Measurements from ENCODE around the gene CENPS.
"Not testable (repeated sequence)": the region's sequence is repeated elsewhere in the genome, so short reads cannot be mapped to it uniquely, and the experiment has no call there.

Gene CENPS

DNA sequence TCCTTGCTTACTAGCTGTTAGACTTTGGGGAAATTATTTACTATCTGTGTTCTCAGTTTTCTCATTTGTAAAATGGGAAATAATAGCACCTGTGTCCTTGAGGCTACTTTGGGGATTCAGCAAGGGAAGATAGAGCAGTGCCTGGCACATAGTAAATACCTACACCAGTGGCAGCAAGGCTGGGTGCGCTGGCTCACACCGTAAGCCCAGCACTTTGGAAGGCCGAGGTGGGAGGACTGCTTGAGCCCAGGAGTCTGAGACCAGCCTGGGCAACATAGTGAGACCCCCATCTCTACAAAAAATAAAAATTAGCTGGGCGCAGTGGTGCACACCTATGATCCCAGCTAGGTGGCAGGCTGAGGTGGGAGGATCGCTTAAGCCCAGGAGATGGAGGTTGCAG lies 8.6 kb upstream of the CENPS start:
- no peak for DNase-seq

DNA sequence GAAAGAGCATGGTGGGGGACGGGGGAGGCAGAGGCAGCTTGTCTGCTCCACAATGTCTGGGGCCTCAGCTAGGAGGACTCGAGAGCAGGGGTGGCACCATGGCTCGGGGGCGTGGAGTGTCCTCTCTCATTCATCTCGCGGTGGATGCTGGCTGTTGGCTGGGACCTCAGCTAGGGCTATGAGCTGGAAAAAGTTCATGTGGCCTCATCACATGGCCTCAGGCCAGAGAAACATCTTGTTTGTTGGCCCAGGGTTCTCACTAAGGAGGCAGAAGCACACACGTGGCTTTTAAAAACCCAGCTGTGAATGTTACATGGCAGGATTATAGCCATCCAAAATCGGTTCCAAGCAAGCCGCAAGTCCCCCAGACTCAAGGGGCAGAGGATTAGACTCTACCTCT lies 6.2 kb upstream of the CENPS start:
- DNase-seq, result no peak

DNA sequence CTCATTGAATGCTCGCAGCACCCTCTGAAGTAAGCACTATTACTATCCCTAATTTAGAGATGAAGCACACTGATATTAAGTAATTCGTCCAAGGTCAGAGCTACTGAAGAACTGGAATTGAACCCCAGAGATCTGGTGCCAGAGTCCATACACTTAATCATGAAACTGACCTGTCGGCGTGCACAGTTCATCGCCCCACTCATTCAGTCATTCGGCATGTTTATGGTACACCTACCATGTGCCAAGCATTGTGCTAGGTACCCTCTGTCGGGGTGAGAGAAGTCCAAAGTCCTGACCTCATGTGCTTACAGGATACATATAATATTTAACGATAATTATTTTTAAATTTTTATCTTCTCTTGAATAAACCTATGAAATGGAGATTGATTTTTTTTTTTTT lies 5.6 kb upstream of the CENPS start:
- DNase-seq, result no peak

DNA sequence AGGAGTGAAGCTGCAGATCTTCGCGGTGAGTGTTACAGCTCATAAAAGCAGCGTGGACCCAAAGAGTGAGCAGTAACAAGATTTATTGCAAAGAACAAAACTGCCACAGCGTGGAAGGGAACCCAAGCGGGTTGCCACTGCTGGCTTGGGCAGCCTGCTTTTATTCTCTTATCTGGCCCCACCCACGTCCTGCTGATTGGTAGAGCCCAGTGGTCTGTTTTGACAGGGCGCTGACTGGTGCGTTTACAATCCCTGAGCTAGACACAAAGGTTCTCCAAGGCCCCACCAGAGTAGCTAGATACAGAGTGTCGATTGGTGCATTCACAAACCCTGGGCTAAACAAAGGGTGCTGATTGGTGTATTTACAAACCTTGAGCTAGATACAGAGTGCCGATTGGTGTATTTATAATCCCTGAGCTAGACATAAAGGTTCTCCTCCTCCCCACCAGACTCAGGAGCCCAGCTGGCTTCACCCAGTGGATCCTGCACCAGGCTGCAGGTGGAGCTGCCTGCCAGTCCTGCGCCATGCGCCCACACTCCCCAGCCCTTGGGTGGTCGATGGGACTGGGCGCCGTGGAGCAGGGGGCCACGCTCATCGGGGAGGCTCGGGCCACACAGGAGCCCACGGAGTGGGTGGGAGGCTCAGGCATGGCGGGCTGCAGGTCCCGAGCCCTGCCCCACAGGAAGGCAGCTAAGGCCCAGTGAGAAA lies 4.3 kb upstream of the CENPS start:
- not testable (repeated sequence) for DNase-seq

DNA sequence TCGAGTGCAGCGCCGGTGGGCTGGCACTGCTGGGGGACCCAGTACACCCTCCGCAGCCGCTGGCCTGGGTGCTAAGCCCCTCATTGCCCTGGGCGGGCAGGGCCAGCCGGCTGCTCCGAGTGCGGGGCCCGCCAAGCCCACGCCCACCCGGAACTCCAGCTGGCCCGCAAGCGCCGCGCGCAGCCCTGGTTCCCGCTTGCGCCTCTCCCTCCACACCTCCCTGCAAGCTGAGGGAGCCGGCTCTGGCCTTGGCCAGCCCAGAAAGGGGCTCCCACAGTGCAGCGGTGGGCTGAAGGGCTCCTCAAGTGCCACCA lies 3.7 kb upstream of the CENPS start:
- not testable (repeated sequence) for DNase-seq

DNA sequence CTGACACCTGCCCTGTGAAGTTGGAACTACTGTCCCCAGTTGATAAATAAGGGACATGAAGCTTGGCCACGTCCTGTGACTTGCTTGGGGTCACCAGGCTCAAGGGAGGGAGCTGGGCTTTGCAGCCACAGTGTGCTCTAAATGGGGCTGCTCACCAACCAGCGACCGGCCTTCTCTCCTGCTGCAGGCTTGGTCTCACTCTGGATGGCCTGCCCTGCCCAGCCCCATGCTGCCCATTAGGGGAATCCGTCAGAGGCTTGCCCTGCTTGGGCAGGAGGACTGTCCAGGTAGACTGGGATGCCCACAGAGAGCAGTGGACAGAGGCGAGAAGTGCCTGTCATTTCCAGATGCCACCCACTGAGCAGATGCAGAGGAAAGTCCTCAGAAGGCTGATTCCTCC lies 1.2 kb upstream of the CENPS start:
- no peak for DNase-seq

DNA sequence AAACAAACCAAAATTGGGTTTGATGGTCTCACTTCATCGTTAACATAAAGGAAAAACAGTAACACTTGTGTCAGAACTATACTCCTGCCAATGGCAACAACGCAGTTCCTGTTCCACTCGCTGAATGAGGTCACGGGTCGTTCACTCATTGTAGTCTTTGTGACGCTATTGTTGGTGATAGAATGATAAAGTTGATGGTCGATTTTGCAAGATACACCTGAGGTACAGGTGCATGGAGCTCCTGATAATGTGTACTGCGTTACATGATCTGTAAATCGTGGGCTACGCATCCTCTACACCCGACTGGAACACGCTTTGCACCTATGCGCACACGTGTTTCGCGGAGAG lies 391 bp upstream of the CENPS start:
- no peak for DNase-seq

DNA sequence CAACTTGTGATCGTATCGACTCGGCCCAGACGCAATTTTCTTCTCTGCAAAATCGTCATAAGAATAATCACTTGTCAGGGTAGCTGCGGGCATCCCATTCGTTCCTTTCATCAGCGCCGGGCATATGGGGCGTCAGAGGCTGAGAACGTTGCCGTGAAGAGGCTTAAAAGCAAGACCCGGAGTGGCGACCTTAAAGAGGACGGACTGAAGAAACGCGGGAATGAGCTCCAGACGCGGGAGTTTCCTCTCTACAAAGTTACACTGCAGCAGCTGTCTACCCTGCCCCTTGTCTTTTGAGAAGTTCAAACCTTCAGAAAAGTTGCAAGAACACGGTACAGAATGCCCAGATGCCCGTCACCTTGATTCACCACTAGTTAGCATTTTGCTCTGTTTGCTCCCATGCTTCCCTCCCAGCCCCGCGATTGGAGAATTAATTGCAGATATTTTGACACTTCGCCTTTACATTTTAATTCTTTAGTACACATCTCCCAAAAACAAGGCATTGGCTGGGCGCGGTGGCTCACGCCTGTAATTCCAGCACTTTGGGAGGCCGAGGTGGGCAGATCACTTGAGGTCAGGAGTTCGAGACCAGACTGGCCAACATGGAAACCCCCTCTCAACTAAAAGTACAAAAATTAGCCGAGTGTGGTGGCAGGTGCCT lies 967 bp downstream of the CENPS start:
- DNase-seq, result no peak

DNA sequence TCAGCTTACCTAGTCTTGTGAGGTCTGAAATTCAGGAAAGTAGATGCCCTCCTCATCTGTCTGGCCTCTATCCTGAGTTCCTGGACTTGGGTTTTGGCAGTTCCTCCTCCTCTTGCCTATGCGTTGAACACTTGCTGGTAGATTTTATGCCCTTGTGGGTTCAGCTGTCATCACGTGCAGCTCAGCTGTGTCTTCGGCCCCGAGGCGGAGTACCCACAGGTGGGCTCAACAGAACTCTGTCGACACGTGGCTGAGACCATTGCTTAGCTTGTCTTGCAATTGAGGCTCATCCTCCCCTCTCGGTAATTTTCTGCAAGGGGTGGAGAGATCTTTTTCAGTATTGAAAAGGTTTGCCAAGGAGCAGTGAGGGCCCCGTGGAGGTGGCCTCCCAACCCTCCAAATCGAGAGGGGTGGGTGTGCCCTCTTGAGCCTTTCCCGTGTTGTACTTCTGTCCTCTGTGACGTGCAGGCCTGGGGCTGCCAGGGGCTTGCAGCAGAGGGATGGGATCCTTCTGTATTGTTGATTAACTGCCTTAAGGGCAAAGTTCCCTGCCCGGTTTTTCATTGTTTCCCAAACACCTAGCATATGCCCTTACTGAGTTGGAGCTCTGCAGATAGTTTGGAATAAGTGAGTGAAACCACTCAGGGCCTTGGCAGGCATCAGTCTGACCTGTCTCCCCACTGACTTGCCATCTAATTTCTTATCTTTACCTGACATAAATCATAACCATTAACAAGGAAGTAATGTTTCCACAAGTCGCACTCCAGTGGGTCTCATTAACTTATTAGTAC lies 2.9 kb downstream of the CENPS start:
- DNase-seq, result no peak

DNA sequence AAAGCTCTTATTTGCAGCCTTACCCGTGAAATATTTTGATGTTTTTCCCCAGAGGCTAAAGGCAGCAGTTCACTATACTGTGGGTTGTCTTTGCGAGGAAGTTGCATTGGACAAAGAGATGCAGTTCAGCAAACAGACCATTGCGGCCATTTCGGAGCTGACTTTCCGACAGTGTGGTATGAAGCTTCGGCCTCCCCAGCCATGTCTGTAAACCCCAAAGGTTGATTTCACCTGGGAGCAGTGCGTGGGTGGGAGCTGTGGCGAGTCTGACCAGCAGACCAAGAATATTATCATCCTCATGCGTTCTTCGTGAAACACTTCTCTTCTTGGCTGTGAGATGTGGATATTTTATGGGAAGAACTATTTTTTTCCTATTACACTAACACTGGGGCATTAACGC lies 3.6 kb downstream of the CENPS start:
- no peak for DNase-seq

DNA sequence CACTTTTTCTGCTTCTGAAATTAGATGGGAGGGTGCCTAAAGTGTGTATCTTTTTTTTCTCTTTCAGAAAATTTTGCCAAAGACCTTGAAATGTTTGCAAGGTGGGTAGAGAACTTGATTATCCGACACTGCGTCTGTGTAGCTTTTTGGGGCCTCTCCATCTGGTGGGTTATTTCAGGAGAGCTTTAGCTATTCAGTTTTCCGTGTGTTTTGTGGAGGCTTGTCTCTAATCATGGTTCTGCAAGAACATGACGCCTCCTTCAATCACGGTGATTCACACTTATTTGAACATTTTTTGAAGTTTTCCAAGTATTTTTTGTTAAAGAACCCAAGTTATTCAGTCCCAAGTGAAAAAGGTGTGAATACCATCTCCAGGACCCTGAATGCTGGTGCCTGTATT lies 4.4 kb downstream of the CENPS start:
- DNase-seq, result no peak

DNA sequence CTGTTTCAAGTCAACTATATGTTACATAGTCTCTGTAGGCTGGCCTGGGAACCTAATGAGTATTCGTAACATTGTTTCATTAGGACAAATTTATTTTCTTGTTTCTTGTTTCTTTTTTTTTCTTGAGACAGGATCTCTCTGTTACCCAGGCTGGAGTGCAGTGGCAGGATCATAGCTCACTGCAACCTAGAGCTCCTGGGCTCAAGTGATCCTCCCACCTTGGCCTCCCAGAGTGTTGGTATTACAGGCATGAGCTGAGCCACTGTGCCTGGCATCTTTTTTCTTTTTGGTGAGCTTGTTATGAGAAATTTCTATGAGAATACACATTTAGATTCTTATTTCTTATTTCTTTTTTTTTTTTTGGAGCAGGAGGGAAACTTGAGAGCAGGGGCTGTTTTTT lies 6.8 kb downstream of the CENPS start:
- no peak for DNase-seq

DNA sequence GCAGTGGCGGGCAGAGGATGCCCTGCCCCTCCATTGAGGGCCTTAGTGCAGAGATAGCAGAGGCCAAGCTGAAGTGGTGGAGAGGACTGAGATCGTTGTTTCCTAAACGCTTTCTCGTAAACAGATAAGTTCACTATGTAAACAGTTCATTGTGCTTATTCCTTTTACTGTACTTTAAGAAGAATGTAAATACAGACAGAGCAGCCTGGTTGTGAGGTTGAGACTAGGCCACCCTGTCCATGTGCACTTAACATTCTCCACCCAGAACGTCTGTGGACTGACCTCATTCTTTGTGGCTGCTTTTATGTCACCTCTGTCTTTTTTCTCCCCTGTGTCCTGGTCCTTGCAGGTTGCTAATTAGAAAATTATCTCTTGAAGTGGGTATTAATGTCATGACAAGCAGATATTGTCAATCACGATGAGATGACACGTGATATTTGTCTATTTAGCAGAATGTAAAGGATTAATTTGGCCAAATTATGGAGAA lies 8.5 kb downstream of the CENPS start:
- DNase-seq, result no peak

DNA sequence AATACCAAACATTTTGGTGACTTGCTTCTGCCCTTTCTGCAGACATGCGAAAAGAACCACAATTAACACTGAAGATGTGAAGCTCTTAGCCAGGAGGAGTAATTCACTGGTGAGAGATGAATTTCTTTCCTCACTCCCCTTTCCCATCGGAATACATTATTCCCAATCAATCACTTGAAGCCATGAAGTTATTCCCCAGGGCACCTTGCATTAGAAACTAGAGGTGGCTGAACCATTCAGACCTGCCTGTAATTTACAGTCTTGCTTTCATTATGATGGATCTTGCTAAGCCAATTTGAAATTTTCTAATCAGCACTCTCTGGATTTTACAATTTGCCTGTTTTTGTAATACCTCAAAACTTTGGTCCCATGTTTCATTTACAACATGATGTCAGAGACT lies 10.1 kb downstream of the CENPS start:
- DNase-seq, result no peak

DNA sequence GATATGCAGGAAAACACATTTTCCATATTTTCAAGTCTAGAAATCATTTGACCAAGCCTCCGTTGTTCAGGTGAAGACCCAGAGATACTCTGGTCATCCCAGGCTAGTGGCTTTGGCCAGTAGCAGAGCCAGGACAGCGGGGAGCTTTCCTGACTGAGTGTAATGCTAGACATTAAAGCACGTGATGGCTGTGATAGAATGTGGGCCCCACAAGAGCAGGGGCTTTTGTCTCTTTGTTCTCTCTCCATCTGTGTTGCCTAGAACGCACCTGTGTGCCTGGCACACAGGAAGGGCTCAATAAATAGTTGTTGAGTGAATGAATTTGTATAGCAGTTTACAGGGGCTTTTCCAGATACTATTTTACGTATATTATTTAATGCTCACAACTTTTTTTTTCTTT lies 10.6 kb downstream of the CENPS start:
- DNase-seq, result no peak

DNA sequence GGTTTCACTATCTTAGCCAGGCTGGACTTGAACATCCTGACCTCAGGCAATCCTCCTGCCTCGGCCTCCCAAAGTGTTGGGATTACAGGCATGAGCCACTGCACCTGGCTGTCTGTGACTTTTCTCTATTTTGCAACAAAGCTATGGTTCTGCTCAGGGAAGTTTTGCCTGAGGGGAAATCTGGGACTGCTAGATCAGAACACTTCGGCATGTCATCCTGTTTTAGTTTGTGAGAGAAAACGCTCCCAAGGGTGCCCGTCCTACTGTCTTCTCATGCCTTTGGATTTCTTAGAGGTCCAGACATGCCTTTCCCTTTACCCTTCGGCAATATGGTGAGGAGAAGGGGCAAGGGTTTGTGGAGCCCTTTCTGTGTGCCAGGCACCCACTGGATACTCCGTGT lies 14.0 kb downstream of the CENPS start:
- DNase-seq, result no peak

DNA sequence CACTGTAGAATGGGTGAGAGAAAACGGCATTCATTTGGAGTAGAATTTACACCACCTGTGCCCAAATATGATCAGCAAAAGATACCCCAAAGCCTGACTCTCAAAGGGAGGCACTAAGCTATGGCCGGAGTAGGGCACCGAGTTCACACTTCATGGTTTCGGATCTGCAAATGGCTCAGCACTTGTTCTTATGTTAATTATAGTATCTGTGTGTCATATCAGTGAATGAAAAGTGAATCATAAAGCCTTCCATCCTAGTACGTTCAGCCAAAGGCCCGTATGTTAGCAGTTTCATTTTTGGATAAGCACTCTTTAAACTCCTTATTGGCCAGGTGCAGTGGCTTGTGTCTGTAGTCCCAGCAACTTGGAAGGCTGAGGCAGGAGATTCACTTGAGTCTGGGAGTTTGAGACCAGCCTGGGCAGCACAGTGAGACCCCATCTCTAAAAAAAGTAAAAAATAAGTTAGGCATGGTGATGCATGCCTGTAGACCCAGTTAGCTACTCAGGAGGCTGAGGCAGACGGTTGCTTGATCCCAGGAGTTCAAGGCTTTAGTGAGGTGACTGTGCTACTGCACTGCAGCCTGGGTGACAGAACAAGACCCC lies 14.7 kb downstream of the CENPS start:
- no peak for DNase-seq

DNA sequence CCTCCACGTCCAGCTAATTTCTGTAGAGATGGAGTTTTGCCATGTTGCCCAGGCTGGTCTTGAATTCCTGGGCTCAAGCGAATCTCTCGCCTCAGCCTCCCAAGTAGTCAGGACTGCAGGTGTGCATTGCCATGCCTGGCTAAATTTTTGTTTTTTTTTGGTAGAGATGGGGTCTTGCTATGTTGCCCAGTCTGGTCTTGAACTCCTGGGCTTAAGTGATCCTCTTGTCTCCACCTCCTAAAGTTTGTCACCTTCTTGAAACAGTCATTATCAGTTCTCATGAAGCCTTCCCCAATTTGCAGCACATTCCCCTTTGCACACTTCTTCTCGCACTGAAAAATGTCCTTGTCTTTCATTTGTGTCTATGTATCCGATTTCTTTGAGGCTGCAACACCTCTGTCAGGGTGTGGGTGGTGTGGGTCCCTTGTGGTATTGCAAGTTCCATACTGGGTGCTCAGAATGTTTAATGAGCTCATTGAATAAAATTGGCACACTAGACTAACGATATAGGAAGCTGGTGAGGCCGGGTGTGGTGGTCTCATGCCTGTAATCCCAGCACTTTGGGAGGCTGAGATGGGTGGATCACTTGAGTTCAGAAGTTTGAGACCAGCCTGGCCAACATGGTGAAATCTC lies 16.7 kb downstream of the CENPS start:
- no peak for DNase-seq

DNA sequence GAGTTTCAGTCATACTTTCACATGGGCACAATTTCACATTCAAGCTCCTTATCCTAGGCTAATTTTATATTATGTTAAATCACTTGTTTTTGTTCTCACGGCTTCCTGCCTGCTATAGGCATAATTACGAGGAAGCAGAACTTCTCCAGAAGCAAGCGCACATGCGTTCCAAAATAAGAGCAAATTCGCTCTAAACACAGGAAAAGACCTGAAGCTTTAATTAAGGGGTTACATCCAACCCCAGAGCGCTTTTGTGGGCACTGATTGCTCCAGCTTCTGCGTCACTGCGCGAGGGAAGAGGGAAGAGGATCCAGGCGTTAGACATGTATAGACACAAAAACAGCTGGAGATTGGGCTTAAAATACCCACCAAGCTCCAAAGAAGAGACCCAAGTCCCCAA lies 19.5 kb downstream of the CENPS start, which contains the start of gene CORT:
Gene CORT, plus strand, starts transcription at position 281 of the 400 bp plus-strand sequence. CDS start 193 bp downstream, outside the sequence.
- DNase-seq, result no peak

DNA sequence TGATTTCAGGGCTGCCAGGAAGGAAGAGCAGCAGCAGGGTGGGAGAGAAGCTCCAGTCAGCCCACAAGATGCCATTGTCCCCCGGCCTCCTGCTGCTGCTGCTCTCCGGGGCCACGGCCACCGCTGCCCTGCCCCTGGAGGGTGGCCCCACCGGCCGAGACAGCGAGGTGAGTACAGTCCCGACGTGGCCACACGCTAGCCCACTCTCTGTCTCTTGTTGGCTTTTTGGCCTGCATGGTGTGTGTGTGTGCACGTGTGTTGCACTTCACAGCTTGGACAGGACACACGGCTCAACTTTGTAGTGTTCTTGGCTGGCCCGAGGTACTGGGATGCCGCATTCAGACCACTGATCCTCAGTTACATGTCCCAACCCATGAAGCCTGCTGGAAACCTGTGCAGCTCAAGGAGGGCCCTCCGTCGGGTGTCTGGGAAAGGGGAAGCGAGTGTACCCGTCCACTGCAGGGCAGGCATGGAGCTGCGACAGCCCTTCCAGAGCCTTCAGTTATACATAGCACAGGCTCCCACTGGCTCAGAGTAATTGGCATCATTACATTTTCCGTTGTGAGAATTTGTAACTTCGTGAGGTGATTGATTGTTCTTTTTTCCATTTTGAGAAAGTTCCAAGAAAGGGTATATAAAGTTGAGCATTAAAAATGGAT lies 20.1 kb downstream of the CENPS start:
- no peak for DNase-seq

DNA sequence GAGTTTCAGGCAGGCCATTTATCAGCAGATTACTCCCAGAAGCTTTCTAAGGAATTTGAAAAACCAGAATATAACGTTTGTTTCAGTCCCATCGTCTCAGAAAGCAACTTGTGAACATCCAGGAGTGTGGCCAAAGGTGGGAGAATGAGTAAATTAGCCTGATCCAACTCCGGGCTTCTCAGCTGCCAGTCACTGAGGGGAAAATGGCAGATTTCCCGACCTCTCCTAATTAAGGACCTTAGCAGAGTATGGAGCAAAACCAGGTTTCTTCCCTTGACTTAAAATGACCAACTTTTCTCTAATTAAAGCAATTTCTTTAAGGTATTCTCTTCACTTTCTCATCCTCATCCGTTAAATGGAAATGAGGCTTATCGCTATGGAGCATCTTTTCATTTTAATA lies 20.6 kb downstream of the CENPS start:
- no peak for DNase-seq

DNA sequence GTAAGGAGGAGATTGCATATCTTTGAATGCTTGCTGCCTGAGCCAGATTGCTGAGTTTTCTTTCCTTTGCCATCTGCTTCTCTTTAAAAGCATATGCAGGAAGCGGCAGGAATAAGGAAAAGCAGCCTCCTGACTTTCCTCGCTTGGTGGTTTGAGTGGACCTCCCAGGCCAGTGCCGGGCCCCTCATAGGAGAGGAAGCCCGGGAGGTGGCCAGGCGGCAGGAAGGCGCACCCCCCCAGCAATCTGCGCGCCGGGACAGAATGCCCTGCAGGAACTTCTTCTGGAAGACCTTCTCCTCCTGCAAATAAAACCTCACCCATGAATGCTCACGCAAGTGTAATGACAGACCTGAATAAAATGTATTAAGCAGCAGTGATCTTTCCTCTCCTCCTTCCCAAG lies 21.1 kb downstream of the CENPS start:
- DNase-seq, result no peak

DNA sequence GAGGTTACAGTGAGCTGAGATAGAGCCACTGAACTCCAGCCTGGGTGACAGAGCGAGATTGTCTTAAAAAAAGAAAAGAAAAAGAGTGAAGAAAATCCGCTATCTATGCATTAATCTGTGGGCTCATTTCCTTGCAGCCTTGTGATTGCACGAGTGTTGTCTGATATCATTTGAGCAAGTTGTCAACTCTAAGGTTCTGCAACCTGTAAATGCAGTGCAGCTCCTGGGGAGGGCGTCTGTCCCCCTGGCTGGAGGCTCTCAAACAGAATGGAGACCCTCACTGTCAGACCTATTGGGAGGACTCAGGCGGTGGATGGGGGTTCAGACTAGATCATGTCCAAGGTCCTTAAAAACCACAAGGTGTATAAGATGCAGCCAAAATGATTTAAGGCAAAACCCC lies 25.8 kb downstream of the CENPS start:
- no peak for DNase-seq

All from effector CD4-positive, alpha-beta T cell (primary cell).